GM19099 (cell line): ENCODE data around the gene PHLDB1.

Experiments used
- POLR2A ChIP-seq: IDR thresholded peaks from 3 replicates; pipeline ENCODE4 v1.6.1; 2011; ENCODE audit warnings: low read depth; ENCODE audit not compliant: insufficient read length; ENCODE audit errors: extremely low read depth

The PHLDB1 gene

GRCh38 chr11:118658429-118659313 lies 51.3 kb downstream of the PHLDB1 start:
- no peak for TF ChIP-seq POLR2A

- no peak for TF ChIP-seq POLR2A
Observed at GRCh38 chr11:118659314-118659952, 52.0 kb downstream of the PHLDB1 start.

GRCh38 chr11:118659953-118660680 lies 52.7 kb downstream of the PHLDB1 start:
- TF ChIP-seq POLR2A = no peak

- TF ChIP-seq POLR2A = no peak
Observed at GRCh38 chr11:118660681-118661424, 53.4 kb downstream of the PHLDB1 start.

- no peak for TF ChIP-seq POLR2A
Observed at GRCh38 chr11:118661425-118662301, 54.2 kb downstream of the PHLDB1 start.

- no peak for TF ChIP-seq POLR2A
Observed at GRCh38 chr11:118662401-118663271, 55.2 kb downstream of the PHLDB1 start.

GRCh38 chr11:118663381-118663780 lies 56.0 kb downstream of the PHLDB1 start:
- TF ChIP-seq POLR2A = no peak

GRCh38 chr11:118663902-118664301 lies 56.5 kb downstream of the PHLDB1 start:
- no peak for TF ChIP-seq POLR2A

- no peak for TF ChIP-seq POLR2A
Observed at GRCh38 chr11:118666371-118666770, 59.0 kb downstream of the PHLDB1 start.

GRCh38 chr11:118670063-118670462 lies 62.6 kb downstream of the PHLDB1 start:
- no peak for TF ChIP-seq POLR2A

GRCh38 chr11:118671254-118671653 lies 63.8 kb downstream of the PHLDB1 start:
- TF ChIP-seq POLR2A = no peak

- no peak for TF ChIP-seq POLR2A
Observed at GRCh38 chr11:118672846-118673245, 65.4 kb downstream of the PHLDB1 start.
